Calu3 (cell line): ENCODE data around the gene RETSAT. TPM values are rescaled to one million over a fixed set of nuclear protein-coding genes. Genes with fewer than 3 reads are reported as not detected.
"Not testable (repeated sequence)": the region's sequence is repeated elsewhere in the genome, so short reads cannot be mapped to it uniquely, and the experiment has no call there.

Experiments used
- BruUV-seq: library from RNA; stranded (reverse); fragments of 400-500 nt; replicated peaks from 2 replicates; lab custom pipeline; 2021; lab: Mats Ljungman, UMichigan
- CTCF ChIA-PET: fragments of 300-600 bp; sonication (Branson Sonifier 250); formaldehyde crosslinking; loops from one replicate; lab custom pipeline; 2022; ENCODE audit warnings: antibody characterized with exemption; lab: Charles Lee
- DNase-seq: peaks from one replicate; pipeline ENCODE4 v3.0.0; 2022
- H3K27ac Mint-ChIP-seq: one replicate; pipeline ENCODE4 v1.8.0; 2022; ENCODE audit warnings: mixed read lengths; ENCODE audit not compliant: unreplicated experiment
- H3K27me3 Mint-ChIP-seq: one replicate; pipeline ENCODE4 v1.8.0; 2022; ENCODE audit warnings: mixed read lengths; ENCODE audit not compliant: unreplicated experiment
- H3K36me3 Mint-ChIP-seq: one replicate; pipeline ENCODE4 v1.8.0; 2022; ENCODE audit warnings: mild to moderate bottlenecking, moderate library complexity, mixed read lengths; ENCODE audit not compliant: insufficient read depth, unreplicated experiment
- H3K4me1 Mint-ChIP-seq: one replicate; pipeline ENCODE4 v1.8.0; 2022; ENCODE audit warnings: mild to moderate bottlenecking, low read depth, mixed read lengths; ENCODE audit not compliant: unreplicated experiment
- H3K4me3 Mint-ChIP-seq: one replicate; pipeline ENCODE4 v1.8.0; 2022; ENCODE audit warnings: mild to moderate bottlenecking, low read depth, moderate library complexity, mixed read lengths; ENCODE audit not compliant: unreplicated experiment
- H3K9me3 Mint-ChIP-seq: one replicate; pipeline ENCODE4 v1.8.0; 2022; ENCODE audit warnings: low read depth, mixed read lengths; ENCODE audit not compliant: unreplicated experiment
- intact Hi-C: fragments of 100-400 bp; cut with micrococcal nuclease; formaldehyde crosslinking; loops from one replicate; pipeline ENCODE4 v1.10.0; 2022; ENCODE audit not compliant: unreplicated experiment
- total RNA-seq: library from RNA; stranded (reverse); gene quantifications from 2 replicates; pipeline ENCODE4 v1.2.3, GENCODE V29; 2022
- TF ChIP-seq, protein P1 (sequence below): fragments of 200-600 bp; IDR thresholded peaks from one replicate; pipeline ENCODE4 v1.8.0; 2022; ENCODE audit warnings: antibody characterized with exemption; ENCODE audit not compliant: unreplicated experiment

Gene RETSAT
- total RNA-seq, 1 experiment from 2014 or later: 40.6 TPM

DNA sequence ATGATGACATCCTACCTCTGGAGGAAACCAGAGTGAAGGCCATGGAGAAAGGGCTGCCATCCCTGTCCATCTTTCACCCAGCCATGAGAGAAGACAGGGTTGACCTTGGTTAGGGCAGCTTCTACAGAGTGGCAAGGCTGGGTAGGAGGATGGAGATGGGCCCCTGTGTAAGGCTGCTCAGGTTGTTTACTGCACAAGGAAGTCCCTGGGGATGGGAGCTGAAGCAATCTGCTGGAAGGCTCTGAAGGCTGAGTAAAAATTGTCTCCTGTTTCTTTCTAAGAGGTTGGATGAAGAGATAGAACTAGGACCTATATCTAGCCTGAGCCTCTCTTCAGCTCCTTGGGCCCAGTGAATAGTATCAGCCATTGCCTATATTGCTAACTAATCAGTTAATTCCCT is 14.6 kb upstream of the RETSAT start:
- CTCF ChIA-PET: interaction anchor here (0.6 kb wide), 1 partner anchor 9 kb away, joined by 3 read pairs; no protein-coding TSS in a partner anchor
- BruUV-seq: no TSS peak
- no peak for DNase-seq
- no peak overlapping the region for H3K4me3 Mint-ChIP-seq
- intact Hi-C loops: no loop called here
- no peaks in the 10 kb centered on the region for H3K27me3 Mint-ChIP-seq
- no peaks in the 10 kb centered on the region for H3K9me3 Mint-ChIP-seq
- no peak overlapping the region for H3K27ac Mint-ChIP-seq
- TF ChIP-seq, protein P1, sequence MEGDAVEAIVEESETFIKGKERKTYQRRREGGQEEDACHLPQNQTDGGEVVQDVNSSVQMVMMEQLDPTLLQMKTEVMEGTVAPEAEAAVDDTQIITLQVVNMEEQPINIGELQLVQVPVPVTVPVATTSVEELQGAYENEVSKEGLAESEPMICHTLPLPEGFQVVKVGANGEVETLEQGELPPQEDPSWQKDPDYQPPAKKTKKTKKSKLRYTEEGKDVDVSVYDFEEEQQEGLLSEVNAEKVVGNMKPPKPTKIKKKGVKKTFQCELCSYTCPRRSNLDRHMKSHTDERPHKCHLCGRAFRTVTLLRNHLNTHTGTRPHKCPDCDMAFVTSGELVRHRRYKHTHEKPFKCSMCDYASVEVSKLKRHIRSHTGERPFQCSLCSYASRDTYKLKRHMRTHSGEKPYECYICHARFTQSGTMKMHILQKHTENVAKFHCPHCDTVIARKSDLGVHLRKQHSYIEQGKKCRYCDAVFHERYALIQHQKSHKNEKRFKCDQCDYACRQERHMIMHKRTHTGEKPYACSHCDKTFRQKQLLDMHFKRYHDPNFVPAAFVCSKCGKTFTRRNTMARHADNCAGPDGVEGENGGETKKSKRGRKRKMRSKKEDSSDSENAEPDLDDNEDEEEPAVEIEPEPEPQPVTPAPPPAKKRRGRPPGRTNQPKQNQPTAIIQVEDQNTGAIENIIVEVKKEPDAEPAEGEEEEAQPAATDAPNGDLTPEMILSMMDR: no peak
- H3K4me1 Mint-ChIP-seq: no peaks in the 10 kb centered on the region
- peaks cover 3% of the 10 kb centered on the region for H3K36me3 Mint-ChIP-seq

DNA sequence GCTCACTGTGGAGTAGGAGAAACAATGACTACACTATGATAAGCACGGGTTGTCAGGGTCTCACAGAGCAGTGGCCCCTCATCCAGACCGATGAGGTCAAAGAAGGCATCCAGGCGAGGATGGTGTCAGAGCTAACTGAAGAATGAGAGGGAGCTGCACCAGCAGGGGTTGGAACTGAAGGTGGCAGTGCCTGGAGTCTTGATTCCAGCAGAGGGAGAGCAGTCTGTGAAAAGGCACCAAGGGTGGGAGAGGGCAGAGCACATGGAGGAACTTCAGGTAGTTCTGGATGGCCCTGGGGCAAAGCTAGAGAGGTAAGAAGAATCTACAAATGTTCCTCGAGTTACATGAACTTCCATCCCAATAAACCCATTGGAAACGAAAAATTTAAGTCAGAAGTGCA is 12.9 kb upstream of the RETSAT start:
- Mint-ChIP-seq H3K27me3 (no peaks in the 10 kb centered on the region), H3K27ac (no peak overlapping the region), H3K4me1 (no peaks in the 10 kb centered on the region), H3K4me3 (no peak overlapping the region), H3K36me3 (peaks cover 8% of the 10 kb centered on the region), H3K9me3 (no peaks in the 10 kb centered on the region)
- CTCF ChIA-PET: interaction anchor here (0.5 kb wide), 1 partner anchor 12 kb away, joined by 3 read pairs; no protein-coding TSS in a partner anchor
- intact Hi-C loops: no loop called here
- TF ChIP-seq, protein P1: no peak
- no TSS peak for BruUV-seq
- DNase-seq: no peak

- H3K27ac Mint-ChIP-seq, CTCF ChIA-PET, H3K4me1 Mint-ChIP-seq, H3K4me3 Mint-ChIP-seq, intact Hi-C loops, H3K9me3 Mint-ChIP-seq, BruUV-seq, H3K27me3 Mint-ChIP-seq, DNase-seq: not testable (repeated sequence)
- peaks cover 11% of the 10 kb centered on the region for H3K36me3 Mint-ChIP-seq
Observed at GRCh38 chr2:85362653-85363387, 8.5 kb upstream of the RETSAT start.

DNA sequence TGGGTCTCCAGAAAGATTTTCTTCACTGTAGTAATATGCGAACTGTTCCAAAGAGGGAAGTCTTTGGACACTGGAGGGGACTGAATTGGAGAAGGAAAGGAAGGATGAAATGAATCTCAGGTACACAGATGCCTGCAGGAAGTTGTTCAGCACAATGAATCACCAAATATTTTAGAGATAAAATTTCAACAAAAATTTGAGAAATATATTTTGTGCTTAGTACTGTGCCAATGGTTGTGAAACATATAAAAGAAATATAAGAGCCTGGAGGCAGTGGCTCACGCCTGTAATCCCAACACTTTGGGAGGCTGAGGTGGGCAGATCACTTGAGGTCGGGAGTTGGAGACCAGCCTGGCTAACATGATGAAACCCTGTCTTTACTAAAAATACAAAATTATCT is 3.4 kb upstream of the RETSAT start:
- H3K27ac Mint-ChIP-seq: no peak overlapping the region
- no peaks in the 10 kb centered on the region for H3K9me3 Mint-ChIP-seq
- CTCF ChIA-PET: no interaction called here
- H3K4me3 Mint-ChIP-seq: no peak overlapping the region
- TF ChIP-seq, protein P1: no peak
- H3K36me3 Mint-ChIP-seq: peaks cover 31% of the 10 kb centered on the region
- intact Hi-C loops: no loop called here
- no peak for DNase-seq
- no peaks in the 10 kb centered on the region for H3K27me3 Mint-ChIP-seq
- no TSS peak for BruUV-seq
- H3K4me1 Mint-ChIP-seq: no peaks in the 10 kb centered on the region

DNA sequence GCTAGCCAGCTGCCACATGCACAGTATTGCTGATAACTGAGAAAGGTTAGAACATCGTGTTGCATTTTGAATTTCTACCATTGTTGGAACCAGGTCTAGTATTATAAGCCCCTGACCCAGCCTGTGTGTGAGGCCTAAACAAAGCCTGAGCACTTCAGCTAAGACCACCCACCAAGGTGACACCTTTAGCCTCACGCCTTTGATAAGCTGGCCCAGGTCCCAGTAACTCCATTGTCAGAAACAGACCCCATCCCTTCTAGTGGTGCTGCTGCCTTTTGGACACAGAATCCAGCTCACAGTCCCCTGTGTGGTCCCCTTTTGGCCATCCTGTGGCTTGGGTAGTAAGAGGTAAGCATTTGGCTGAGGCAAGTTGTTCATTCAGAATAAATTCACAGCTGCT is 1.9 kb upstream of the RETSAT start:
- intact Hi-C loops: no loop called here
- no peak overlapping the region for H3K27ac Mint-ChIP-seq
- CTCF ChIA-PET: no interaction called here
- no peak for DNase-seq
- TF ChIP-seq, protein P1: no peak
- no peak overlapping the region for H3K4me3 Mint-ChIP-seq
- H3K4me1 Mint-ChIP-seq: no peaks in the 10 kb centered on the region
- H3K9me3 Mint-ChIP-seq: no peaks in the 10 kb centered on the region
- BruUV-seq: no TSS peak
- no peaks in the 10 kb centered on the region for H3K27me3 Mint-ChIP-seq
- peaks cover 28% of the 10 kb centered on the region for H3K36me3 Mint-ChIP-seq
